ENCODE results near the gene CCL23. TPM values are rescaled to one million over a fixed set of nuclear protein-coding genes. Genes with fewer than 3 reads are reported as not detected.

Gene CCL23
- total RNA-seq, 1 experiment from 2014 or later: not detected

DNA sequence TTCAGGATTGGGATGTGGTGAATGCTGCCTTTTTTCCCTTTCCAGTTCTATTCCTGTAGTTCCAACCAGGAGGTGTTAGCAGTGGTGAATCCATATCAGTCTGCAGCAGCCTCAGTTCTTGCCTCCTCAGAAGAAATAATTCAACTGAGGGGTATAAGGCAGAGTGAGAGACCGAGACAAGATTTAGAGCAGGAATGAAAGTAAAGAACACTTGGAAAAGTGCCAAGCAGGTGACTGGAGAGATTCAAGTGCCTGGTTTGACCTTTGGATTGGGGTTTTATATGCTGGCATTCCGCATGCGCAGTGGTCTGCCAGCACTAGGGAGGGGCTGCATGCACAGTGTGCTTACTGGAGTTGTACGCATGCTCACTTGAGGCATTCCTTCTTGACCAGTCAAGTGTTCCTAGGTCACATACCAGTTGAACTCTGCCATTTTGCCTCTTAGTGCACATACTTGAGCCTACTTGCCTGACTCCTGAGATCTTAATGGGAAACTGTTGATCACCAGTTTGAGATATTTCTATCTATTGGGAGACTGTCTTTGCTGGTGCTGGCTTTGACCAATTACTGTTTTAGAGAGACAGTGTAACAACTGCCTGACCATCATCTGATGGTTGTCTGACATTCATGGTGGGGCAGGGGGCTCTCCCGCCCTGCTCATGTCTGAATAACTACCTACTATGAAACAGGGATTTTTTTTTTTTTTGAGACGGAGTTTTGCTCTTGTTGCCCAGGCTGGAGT is 15.7 kb downstream of the CCL23 start:
- ChIA-PET POLR2A (no interaction called here), CTCF (interaction anchor here (1.4 to 1.8 kb wide), 2 partner anchors 33 to 70 kb away, joined by 4 to 6 read pairs; no protein-coding TSS in a partner anchor)
- ATAC-seq: no peak
- no peak for TF ChIP-seq SIN3A (IDR thresholded peaks at IDR 0.05; ENCODE audit: borderline replicate concordance, insufficient read depth, low read depth, low read length)
- TF ChIP-seq, protein P1, sequence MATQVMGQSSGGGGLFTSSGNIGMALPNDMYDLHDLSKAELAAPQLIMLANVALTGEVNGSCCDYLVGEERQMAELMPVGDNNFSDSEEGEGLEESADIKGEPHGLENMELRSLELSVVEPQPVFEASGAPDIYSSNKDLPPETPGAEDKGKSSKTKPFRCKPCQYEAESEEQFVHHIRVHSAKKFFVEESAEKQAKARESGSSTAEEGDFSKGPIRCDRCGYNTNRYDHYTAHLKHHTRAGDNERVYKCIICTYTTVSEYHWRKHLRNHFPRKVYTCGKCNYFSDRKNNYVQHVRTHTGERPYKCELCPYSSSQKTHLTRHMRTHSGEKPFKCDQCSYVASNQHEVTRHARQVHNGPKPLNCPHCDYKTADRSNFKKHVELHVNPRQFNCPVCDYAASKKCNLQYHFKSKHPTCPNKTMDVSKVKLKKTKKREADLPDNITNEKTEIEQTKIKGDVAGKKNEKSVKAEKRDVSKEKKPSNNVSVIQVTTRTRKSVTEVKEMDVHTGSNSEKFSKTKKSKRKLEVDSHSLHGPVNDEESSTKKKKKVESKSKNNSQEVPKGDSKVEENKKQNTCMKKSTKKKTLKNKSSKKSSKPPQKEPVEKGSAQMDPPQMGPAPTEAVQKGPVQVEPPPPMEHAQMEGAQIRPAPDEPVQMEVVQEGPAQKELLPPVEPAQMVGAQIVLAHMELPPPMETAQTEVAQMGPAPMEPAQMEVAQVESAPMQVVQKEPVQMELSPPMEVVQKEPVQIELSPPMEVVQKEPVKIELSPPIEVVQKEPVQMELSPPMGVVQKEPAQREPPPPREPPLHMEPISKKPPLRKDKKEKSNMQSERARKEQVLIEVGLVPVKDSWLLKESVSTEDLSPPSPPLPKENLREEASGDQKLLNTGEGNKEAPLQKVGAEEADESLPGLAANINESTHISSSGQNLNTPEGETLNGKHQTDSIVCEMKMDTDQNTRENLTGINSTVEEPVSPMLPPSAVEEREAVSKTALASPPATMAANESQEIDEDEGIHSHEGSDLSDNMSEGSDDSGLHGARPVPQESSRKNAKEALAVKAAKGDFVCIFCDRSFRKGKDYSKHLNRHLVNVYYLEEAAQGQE (IDR thresholded peaks at IDR 0.05; ENCODE audit: insufficient read depth in 1 of 2, low read depth in 2 of 2, low read length in 1 of 2): no peak
- Histone ChIP-seq H3K27me3 (ENCODE audit: control insufficient read depth, insufficient read depth, low read length) (no peaks in the 10 kb centered on the region), H3K27ac (ENCODE audit: low read length) (no peak overlapping the region), H3K4me1 (ENCODE audit: control insufficient read depth, insufficient read depth, low read length) (no peaks in the 10 kb centered on the region), H3K9me3 (ENCODE audit: control insufficient read depth, insufficient read depth, low read depth, low read length) (no peaks in the 10 kb centered on the region), H3K4me3 (ENCODE audit: low read depth in 2 of 2, low read length in 2 of 2) (no peak overlapping the region), H3K36me3 (ENCODE audit: control insufficient read depth, insufficient read depth, low read length) (no peaks in the 10 kb centered on the region)
- no TSS peak for BruUV-seq (replicated peaks)
- in situ Hi-C loops (cut with HindIII; ENCODE audit: low pct_unique_long_range_greater_than_20kb, low sequenced_read_pairs) (no loop called here), intact Hi-C loops (cut with micrococcal nuclease; ENCODE audit: unreplicated experiment) (no loop called here)
- no peak for DNase-seq (ENCODE audit: low read depth, low spot score)

DNA sequence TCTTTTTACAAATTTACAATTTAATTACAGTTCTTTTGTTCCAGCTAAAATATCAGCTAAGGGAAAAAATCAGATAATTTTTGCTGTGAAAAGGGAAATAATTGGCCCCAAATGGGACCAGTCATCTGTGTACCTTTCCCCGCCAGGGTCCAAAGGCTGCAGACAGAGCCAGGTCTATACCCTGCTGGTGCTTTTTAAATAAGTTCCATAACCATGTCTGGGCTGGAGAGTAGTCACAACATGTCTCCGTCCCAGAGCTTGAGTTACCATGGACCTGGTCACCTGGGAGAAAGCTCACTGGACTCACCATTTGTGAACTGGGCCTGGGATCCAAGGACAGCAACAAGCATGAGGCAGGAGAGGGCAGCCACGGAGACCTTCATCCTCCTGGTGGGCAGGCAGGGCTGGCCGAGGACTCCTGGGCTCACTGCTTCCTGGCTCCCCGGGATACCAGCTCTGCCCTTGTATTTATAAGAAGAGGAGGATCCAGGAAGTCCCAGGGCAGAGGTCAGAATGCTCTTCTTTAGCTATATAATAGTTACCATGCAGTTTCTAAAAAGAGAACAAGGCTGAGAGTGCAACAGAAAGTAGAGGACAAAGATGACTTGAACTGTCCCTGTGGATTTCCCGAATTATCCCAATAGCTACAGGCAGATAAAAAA is 16.5 kb downstream of the CCL23 start, which contains the start of gene CCL15:
Gene CCL15 (minus strand): TSS at position 444 of the 662 bp plus-strand sequence. CDS start 61 bp downstream, at position 383.
- in situ Hi-C loops (cut with HindIII; ENCODE audit: low pct_unique_long_range_greater_than_20kb, low sequenced_read_pairs): no loop called here
- H3K9me3 ChIP-seq (ENCODE audit: control insufficient read depth, insufficient read depth, low read depth, low read length): no peaks in the 10 kb centered on the region
- TF ChIP-seq TCF7L2 (IDR thresholded peaks at IDR 0.05; ENCODE audit: low read depth, low read length) (no peak), SIN3A (IDR thresholded peaks at IDR 0.05; ENCODE audit: borderline replicate concordance, insufficient read depth, low read depth, low read length) (no peak), POLR2AphosphoS5 (IDR thresholded peaks at IDR 0.05; ENCODE audit: low read depth, low read length) (no peak)
- TF ChIP-seq, protein P2, sequence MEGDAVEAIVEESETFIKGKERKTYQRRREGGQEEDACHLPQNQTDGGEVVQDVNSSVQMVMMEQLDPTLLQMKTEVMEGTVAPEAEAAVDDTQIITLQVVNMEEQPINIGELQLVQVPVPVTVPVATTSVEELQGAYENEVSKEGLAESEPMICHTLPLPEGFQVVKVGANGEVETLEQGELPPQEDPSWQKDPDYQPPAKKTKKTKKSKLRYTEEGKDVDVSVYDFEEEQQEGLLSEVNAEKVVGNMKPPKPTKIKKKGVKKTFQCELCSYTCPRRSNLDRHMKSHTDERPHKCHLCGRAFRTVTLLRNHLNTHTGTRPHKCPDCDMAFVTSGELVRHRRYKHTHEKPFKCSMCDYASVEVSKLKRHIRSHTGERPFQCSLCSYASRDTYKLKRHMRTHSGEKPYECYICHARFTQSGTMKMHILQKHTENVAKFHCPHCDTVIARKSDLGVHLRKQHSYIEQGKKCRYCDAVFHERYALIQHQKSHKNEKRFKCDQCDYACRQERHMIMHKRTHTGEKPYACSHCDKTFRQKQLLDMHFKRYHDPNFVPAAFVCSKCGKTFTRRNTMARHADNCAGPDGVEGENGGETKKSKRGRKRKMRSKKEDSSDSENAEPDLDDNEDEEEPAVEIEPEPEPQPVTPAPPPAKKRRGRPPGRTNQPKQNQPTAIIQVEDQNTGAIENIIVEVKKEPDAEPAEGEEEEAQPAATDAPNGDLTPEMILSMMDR (IDR thresholded peaks at IDR 0.05): no peak
- TF ChIP-seq, protein P1 (IDR thresholded peaks at IDR 0.05; ENCODE audit: insufficient read depth in 1 of 2, low read depth in 2 of 2, low read length in 1 of 2): no peak
- no peaks in the 10 kb centered on the region for H3K4me1 ChIP-seq (ENCODE audit: control insufficient read depth, insufficient read depth, low read length)
- no peak within 1 kb of the TSS for H3K4me3 ChIP-seq (ENCODE audit: low read depth in 2 of 2, low read length in 2 of 2)
- BruUV-seq (replicated peaks): no TSS peak
- no peaks in the 10 kb centered on the region for H3K36me3 ChIP-seq (ENCODE audit: control insufficient read depth, insufficient read depth, low read length)
- ChIA-PET POLR2A (no interaction called here), CTCF (interaction anchor here (1.4 to 1.8 kb wide), 2 partner anchors 32 to 71 kb away, joined by 4 to 6 read pairs; no protein-coding TSS in a partner anchor)
- intact Hi-C loops (cut with micrococcal nuclease; ENCODE audit: unreplicated experiment): no loop called here
- no peaks in the 10 kb centered on the region for H3K27me3 ChIP-seq (ENCODE audit: control insufficient read depth, insufficient read depth, low read length)
- ATAC-seq (no peak), DNase-seq (ENCODE audit: low read depth, low spot score) (no peak)
- H3K27ac ChIP-seq (ENCODE audit: low read length): no peak within 1 kb of the TSS

All from Panc1 (cell line).